UCSD-AML1 (cell line): ENCODE results near the gene NCKAP5.

Source experiments
- DNase-seq: peaks from one replicate; lab custom pipeline; 2025; ENCODE audit not compliant: unreplicated experiment; lab: John Stamatoyannopoulos, UW

NCKAP5 gene

DNA sequence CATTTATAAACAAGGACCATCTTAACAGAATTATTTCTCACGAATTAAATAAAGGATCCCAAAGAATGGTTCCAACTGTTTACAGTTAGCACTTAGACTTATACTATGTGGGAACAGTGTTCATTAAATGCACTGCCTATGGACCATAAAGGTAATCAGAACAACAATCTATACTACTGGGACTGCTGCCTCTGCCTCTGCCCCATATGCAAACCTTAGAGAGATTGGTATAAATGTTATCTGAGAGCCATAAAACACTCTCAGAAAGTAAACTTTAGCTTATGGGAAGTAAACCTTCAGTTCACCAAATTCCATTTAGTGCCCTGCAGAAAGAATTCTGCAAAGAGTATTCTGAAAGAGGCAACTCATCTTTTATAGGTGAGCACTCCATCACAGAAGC is 448.0 kb downstream of the NCKAP5 start:
- no peak for DNase-seq

DNA sequence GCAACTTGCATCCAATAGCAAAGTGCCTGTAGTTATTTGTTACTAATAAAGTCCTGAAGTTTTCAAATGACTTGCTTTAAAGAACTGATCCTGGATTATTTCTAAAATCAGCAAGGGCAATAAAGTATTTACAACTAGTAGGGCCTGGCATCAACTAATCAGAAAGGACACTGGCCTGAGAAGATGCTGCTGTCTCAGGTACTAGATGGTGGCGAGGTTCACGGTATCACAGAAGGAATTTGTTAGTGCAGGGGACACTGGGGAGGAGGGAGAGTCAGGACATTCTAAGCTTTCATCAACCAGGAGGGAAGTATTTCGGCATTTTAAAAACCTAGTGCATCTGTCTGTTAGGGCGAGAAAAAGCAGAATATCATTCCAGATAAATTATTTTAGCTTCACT is 458.1 kb downstream of the NCKAP5 start:
- DNase-seq, result no peak

DNA sequence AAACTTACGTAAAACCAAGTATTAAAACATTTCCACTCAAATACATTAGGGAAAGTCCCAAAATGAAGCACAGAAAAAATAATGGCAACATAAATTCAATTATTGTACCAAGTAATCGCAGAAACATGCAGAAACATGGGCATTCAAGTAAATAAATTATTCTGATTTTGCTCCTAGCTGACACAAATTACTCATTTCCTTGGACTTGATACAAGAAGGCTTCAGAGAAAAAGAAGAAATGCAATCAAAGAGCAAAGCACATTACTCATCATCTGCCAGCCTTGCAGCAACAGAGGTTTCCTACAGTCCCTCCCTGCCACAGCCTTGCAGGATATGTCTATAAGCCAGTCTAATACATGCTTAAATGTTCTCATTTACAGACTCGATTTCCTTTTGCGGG is 458.5 kb downstream of the NCKAP5 start:
- DNase-seq, result no peak

DNA sequence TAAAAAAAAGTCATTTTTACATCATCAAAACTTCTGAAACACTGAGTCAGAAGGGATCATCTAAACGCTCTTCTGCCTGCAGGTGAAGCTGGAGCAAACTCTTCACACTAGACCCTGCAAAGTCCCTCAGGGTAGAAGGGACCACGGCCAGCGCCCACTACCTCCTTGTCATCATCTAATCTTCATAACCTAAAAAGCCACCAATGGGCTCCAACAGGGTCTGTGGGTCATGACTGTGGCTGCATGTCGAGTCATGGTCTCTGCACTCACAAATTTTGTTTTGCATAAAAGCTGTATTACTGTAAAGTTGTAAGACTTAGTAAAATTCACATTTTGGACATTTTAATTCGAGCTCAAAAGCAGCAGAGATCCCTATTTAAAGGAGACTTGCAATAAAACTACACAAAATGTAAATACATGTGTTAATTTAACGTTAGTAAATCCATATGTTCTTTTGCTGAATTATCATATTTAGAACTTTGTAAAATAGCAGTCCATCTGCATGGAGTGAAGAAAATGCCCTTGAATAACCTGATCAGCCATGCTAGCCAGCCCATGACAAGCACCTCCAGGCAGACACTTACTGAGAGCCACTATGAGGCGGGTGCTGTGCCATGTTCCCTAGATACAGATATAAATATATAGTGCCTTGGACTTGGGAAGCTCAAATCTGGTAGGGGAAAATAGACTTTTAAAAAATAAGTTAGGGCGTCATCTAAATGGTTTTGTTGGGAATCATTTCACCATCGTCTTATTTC is 461.0 kb downstream of the NCKAP5 start:
- DNase-seq, result no peak

DNA sequence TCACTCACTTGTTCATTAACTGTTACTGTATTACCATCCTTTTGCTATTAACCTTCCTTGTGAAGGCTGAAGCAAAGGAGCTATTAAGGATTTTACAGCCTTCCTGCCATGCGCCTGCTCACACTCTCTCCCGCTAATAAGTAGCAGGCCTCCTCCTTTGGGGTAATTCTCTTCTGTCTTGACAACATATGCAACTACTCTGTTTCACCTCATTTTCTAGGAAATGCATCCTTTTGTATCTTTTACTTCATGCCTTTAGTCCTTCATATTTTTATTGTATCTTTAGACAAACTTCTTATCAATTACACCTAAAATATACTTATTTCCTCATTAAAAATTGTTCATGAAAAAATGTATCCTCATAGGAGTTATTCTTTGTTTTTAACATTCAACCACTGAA is 463.4 kb downstream of the NCKAP5 start:
- DNase-seq, result no peak

DNA sequence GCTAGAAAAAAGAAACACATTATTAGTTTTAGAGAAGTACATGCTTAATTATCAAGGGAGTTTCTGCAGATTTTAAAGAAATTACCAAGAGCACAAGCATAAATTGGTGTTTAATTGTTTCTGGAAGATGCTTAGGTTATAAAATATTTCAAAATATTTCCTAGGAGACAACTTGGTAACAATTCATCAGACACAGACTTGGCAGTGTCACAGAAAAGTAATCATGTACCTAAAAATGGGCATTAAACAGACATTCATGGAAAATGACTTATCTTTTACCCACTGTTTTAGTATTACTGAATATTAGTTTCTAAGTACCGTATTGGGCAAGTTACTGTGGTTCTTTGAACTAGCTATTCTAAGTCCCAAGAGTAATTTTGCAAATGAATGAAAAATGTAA is 469.5 kb downstream of the NCKAP5 start:
- no peak for DNase-seq

GRCh38 chr2:133097666-133098065 is 470.6 kb downstream of the NCKAP5 start:
- DNase-seq, result no peak

- DNase-seq, result no peak
Observed at GRCh38 chr2:133092571-133092970, 475.7 kb downstream of the NCKAP5 start.

- DNase-seq, result no peak
Observed at GRCh38 chr2:133090358-133090757, 477.9 kb downstream of the NCKAP5 start.

GRCh38 chr2:133086176-133086575 is 482.1 kb downstream of the NCKAP5 start:
- no peak for DNase-seq

GRCh38 chr2:133085646-133086045 is 482.6 kb downstream of the NCKAP5 start:
- DNase-seq, result no peak

GRCh38 chr2:133082034-133082433 is 486.2 kb downstream of the NCKAP5 start:
- DNase-seq, result no peak

DNA sequence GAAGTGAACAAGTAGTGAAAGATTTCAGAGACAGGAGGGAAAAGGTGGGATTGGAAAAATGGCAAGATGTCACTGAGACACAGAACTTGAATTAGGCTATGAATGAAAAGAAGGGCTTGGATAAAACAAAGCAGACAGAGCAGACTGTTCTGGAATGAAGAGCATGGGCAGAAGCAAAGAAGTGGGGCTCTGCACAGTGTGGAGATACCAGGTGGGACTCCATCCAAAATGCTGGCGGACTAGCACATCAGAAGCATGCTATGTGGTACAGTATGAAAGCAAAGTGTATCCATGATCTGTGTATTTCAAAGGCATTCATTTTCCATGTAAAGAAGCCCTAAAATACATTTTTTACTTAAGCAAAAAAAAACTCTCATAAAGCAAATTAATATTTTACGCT is 487.4 kb downstream of the NCKAP5 start:
- DNase-seq, result no peak

DNA sequence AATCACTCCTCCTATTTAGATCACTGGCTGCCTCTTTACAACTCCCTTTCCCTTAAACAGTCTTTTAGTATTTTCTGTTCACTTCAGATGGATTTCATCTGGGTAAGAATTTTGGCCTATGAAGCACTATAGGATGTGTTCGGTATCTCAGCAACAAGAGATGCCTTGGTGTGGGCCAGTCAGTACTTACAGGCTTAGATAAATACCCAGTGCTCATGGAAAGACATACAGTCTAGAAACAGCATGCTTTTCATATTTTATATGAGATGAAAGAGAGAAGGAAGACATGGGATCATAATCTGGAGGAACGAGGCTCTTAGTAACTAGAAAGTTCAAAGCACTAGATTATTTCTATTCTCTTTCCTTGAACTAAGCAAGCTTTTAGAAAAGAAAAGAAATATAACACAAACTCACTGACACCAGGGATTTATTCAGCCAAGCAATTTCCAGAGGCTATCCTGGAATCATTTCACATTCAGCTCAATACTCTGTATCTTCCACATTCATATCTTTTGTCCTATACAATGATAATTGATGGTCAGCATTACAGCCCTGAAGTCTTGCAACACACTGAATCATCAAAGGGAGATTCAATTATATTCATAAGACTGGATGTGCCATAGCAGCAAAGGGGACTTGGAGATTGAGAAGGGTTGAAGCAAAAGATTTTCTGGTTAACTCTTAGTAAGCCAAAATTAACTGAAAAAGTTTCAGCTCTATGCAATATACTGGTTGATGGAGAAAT is 489.4 kb downstream of the NCKAP5 start:
- DNase-seq, result no peak

DNA sequence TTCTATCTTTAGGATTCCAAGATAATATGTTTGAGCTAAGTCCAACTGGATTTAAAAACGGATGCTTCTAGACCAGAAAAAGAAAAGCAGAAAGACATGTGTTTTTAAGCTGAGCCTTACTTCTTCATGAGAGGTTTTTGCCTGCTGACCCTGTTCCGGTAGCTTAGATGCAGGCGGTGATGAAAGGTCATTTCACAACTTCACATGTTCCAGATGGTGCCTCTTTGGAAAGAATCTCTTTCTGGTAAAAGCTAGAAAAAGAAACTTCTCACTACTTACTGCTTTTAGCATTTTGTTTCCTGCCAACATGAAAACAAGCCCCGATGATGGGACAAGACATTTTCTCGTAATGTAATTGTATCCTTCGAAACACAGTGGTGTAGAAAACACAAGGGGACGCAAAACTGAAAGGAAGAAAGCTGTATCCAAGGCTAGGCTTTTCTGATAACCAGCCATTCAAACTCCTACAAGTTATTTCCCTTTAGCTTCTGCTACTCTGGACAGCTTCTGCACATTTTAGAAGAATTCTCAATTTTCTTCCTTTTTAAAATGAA is 490.9 kb downstream of the NCKAP5 start:
- no peak for DNase-seq

- no peak for DNase-seq
Observed at GRCh38 chr2:133072837-133073694, 495.2 kb downstream of the NCKAP5 start.

- DNase-seq, result no peak
Observed at GRCh38 chr2:133063775-133064174, 504.5 kb downstream of the NCKAP5 start.

- DNase-seq, result no peak
Observed at GRCh38 chr2:133062931-133063665, 505.2 kb downstream of the NCKAP5 start.

- DNase-seq, result no peak
Observed at GRCh38 chr2:133061874-133062593, 506.2 kb downstream of the NCKAP5 start.

- DNase-seq, result no peak
Observed at GRCh38 chr2:133054297-133054696, 514.0 kb downstream of the NCKAP5 start.
